GM19023 (cell line): ENCODE results near the gene PROCA1.
"Not testable (repeated sequence)": the region's sequence is repeated elsewhere in the genome, so short reads cannot be mapped to it uniquely, and the experiment has no call there.

Source experiments
- ATAC-seq: cut with Tn5 transposase; IDR thresholded peaks from one replicate; pipeline ENCODE4 v1.9.1; 2021; ENCODE audit warnings: mild to moderate bottlenecking, moderate library complexity; ENCODE audit not compliant: unreplicated experiment

The PROCA1 gene

GRCh38 chr17:28744972-28745785 is 33.5 kb upstream of the PROCA1 start:
- no peak for ATAC-seq

DNA sequence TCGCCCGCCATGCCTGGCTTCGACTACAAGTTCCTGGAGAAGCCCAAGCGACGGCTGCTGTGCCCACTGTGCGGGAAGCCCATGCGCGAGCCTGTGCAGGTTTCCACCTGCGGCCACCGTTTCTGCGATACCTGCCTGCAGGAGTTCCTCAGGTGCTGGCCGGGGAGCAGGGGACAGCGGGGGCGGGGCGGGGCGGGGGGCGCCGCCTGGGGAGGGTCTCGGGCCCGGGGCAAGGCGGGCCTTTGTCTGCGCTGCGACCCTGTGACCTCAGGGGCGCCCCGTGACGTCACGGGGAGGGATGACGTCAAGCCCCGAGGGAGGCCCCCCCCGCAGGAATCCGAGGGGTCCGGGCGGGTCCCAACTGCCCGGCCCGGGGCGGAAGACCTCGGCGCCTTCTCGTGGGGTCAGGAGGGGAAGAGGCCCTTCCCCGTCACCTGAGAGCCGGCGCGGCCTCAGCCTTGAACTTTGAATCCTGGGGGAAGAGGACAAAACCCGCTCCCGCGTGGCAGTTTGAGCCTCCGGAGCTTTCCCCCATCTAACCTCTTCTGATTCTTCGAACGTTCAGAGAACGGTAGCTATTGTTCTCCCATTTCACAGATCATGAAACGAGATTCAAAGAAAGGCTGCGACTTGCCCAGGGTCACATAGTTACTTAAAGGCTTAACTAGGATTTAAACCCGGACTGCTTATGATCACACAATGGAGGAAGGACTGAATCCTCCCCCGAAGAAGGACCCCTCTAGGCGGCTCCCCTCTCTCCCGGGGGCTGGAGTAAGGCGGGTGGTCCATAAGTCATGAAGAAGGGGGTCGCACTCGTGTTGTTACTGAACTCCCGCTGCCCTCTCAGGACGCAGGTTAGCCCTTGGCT is 32.6 kb upstream of the PROCA1 start:
- peak; percentile 35 for ATAC-seq

GRCh38 chr17:28743243-28744103 is 31.8 kb upstream of the PROCA1 start, which contains the start of gene TRAF4:
TSS of gene TRAF4 (plus strand) at chr17:28744011. CDS start at chr17:28744113, 102 bp downstream.
- peak; percentile 68 for ATAC-seq

GRCh38 chr17:28741358-28742349 is 30.0 kb upstream of the PROCA1 start:
- ATAC-seq, result no peak

- ATAC-seq, result no peak
Observed at GRCh38 chr17:28740406-28741357, 29.0 kb upstream of the PROCA1 start.

GRCh38 chr17:28738680-28739384 is 27.1 kb upstream of the PROCA1 start:
- no peak for ATAC-seq

GRCh38 chr17:28737770-28738679 is 26.3 kb upstream of the PROCA1 start:
- peak; percentile 69 for ATAC-seq

GRCh38 chr17:28737316-28737715 is 25.6 kb upstream of the PROCA1 start:
- ATAC-seq, result no peak

DNA sequence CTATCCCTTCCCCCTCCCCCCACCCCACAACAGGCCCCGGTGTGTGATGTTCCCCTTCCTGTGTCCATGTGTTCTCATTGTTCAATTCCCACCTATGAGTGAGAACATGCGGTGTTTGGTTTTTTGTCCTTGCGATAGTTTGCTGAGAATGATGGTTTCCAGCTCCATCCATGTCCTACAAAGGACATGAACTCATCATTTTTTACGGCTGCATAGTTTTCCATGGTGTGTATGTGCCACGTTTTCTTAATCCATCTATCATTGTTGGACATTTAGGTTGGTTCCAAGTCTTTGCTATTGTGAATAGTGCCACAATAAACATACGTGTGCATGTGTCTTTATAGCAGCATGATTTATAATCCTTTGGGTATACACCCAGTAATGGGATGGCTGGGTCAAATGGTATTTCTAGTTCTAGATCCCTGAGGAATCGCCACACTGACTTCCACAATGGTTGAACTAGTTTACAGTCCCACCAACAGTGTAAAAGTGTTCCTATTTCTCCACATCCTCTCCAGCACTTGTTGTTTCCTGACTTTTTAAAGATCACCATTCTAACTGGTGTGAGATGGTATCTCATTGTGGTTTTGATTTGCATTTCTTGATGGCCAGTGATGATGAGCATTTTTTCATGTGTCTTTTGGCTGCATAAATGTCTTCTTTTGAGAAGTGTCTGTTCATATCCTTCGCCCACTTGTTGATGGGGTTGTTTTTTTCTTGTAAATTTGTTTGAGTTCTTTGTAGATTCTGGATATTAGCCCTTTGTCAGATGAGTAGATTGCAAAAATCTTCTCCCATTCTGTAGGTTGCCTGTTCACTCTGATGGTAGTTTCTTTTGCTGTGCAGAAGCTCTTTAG is 24.5 kb upstream of the PROCA1 start:
- ATAC-seq, result not testable (repeated sequence)

GRCh38 chr17:28735242-28735722 is 23.6 kb upstream of the PROCA1 start:
- no peak for ATAC-seq

- ATAC-seq, result no peak
Observed at GRCh38 chr17:28734712-28735241, 23.1 kb upstream of the PROCA1 start.

GRCh38 chr17:28733346-28733745 is 21.7 kb upstream of the PROCA1 start:
- ATAC-seq, result no peak

GRCh38 chr17:28729950-28730330 is 18.3 kb upstream of the PROCA1 start:
- ATAC-seq, result no peak

GRCh38 chr17:28728364-28729200 is 16.9 kb upstream of the PROCA1 start, which contains the start of gene NEK8:
TSS of gene NEK8 (plus strand) at chr17:28728788. CDS start at chr17:28728814, 26 bp downstream.
- ATAC-seq, result peak; percentile 42
